Endometrial microvascular endothelial cells (primary cell): ENCODE measurements around the gene C16orf92. TPM values are rescaled to one million over a fixed set of nuclear protein-coding genes. Genes with fewer than 3 reads are reported as not detected.

Source experiments
- in situ Hi-C: cut with HindIII; loops from 2 replicates; pipeline ENCODE4 v1.10.0; 2017; ENCODE audit warnings: low sequenced_read_pairs, low pct_unique_long_range_greater_than_20kb; ENCODE audit errors: inconsistent ontology term
- total RNA-seq: library from RNA; depleted of rRNA; stranded (reverse); fragments of >200 nt; gene quantifications from one replicate; pipeline ENCODE4 v1.2.3, GENCODE V29; 2015; ENCODE audit errors: inconsistent ontology term

The C16orf92 gene
- total RNA-seq, 1 donor from 2014 or later = not detected

DNA sequence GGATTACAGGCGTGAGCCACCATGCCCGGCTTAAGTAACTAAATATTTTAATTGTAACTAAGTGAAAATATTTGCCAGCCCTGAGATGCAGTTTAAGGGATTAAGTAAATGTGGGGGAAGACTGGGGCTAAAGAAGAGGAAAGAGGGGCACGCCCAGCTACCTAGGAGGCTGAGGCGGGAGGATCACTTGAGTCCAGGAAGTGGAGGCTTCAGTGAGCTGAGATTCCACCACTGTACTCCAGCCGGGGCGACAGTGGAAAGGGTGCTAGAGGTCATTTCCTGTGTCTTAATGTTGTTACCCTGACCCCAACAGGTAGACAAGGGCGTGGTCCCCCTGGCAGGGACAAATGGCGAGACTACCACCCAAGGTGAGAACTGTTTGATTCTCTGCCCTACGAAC is 45.3 kb downstream of the C16orf92 start:
- in situ Hi-C loops = no loop called here

DNA sequence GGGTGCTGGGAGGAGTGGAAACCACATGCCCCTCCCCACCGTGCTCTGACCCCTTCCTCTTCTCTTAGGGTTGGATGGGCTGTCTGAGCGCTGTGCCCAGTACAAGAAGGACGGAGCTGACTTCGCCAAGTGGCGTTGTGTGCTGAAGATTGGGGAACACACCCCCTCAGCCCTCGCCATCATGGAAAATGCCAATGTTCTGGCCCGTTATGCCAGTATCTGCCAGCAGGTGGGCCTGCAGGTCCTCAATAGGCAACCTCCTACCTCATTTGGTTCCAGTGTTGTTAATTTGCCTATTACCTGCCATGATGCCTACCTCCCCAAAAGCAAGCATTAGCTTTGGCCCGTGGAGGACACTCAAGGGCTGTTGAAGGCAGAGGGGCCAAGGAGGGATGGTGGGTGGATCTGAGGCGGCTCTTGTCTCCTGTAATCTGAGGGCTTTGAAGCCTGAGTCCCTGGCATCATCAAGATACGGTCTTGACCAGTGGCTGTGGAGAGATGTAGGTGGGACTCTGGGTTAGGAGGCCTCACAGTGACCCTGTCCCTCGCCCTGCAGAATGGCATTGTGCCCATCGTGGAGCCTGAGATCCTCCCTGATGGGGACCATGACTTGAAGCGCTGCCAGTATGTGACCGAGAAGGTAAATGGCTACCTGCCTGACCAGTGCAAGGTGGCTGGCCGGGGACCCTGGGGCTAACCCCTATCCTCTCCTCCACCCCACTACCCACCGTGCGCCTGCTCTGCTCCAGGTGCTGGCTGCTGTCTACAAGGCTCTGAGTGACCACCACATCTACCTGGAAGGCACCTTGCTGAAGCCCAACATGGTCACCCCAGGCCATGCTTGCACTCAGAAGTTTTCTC is 46.0 kb downstream of the C16orf92 start:
- in situ Hi-C loops = no loop called here

DNA sequence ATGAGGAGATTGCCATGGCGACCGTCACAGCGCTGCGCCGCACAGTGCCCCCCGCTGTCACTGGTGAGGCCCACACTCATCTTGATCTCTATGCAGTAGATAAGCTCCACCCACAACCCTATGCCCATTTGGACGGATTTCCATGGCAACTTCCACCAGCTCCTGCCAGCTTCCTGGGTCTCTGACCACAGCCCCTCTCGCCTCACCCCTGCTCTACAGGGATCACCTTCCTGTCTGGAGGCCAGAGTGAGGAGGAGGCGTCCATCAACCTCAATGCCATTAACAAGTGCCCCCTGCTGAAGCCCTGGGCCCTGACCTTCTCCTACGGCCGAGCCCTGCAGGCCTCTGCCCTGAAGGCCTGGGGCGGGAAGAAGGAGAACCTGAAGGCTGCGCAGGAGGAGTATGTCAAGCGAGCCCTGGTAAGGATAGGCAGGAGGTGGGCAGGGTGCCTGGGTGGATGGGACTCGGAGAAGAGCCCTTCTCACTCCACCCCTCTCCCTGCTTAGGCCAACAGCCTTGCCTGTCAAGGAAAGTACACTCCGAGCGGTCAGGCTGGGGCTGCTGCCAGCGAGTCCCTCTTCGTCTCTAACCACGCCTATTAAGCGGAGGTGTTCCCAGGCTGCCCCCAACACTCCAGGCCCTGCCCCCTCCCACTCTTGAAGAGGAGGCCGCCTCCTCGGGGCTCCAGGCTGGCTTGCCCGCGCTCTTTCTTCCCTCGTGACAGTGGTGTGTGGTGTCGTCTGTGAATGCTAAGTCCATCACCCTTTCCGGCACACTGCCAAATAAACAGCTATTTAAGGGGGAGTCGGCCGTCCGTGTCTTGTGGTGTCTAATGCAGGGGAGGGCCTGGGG is 46.8 kb downstream of the C16orf92 start:
- in situ Hi-C loops = no loop called here

DNA sequence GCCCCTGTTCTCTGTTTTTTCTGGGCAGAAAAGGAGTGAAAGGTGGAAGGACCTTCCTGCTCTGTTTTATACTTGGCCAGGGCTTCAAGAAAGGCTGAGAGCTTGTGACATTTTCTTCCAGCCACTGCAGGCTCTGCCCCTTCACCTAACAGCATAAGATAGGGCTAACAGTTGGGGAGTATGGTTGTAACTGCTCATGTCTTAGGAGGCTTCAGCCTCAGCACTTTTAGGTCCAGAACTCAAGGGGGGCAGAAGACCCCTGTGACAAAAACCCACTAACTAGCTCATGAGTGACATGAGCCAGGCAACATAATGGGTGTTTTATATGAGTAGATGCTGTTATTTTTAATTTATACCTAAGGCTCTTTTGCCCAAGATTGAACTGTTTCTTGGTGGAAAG is 47.5 kb downstream of the C16orf92 start:
- in situ Hi-C loops = no loop called here

Other genes starting within 250 kb of the C16orf92 start
- not detected for gene ZG16, start 244.9 kb upstream of the C16orf92 start, total RNA-seq
- 98.0 TPM for gene KIF22, start 232.4 kb upstream of the C16orf92 start, total RNA-seq
- 179 TPM for gene MAZ, start 216.7 kb upstream of the C16orf92 start, total RNA-seq
- gene PRRT2, start 211.0 kb upstream of the C16orf92 start, total RNA-seq = not detected
- gene PAGR1, start 207.0 kb upstream of the C16orf92 start, total RNA-seq = 36.8 TPM
- 416 TPM for gene MVP, start 202.7 kb upstream of the C16orf92 start, total RNA-seq
- gene CDIPT, start 160.0 kb upstream of the C16orf92 start, total RNA-seq = 105 TPM
- gene SEZ6L2, start 123.6 kb upstream of the C16orf92 start, total RNA-seq = 0.37 TPM
- not detected for gene ASPHD1, start 122.7 kb upstream of the C16orf92 start, total RNA-seq
- 4.2 TPM for gene KCTD13, start 97.0 kb upstream of the C16orf92 start, total RNA-seq
- 150 TPM for gene TMEM219, start 61.1 kb upstream of the C16orf92 start, total RNA-seq
- gene TAOK2, start 49.3 kb upstream of the C16orf92 start, total RNA-seq = 87.5 TPM
- 9.7 TPM for gene HIRIP3, start 27.6 kb upstream of the C16orf92 start, total RNA-seq
- gene INO80E, start 27.0 kb upstream of the C16orf92 start, total RNA-seq = 104 TPM
- gene DOC2A, start 12.2 kb upstream of the C16orf92 start, total RNA-seq = not detected
- gene TLCD3B, start 8.1 kb downstream of the C16orf92 start, total RNA-seq = 0.84 TPM
- gene ALDOA, start 42.6 kb downstream of the C16orf92 start, total RNA-seq = 1,335 TPM
- gene PPP4C, start 52.8 kb downstream of the C16orf92 start, total RNA-seq = 135 TPM
- not detected for gene TBX6, start 68.7 kb downstream of the C16orf92 start, total RNA-seq
- gene YPEL3, start 73.0 kb downstream of the C16orf92 start, total RNA-seq = 10.9 TPM
- gene GDPD3, start 90.3 kb downstream of the C16orf92 start, total RNA-seq = 1.3 TPM
- gene MAPK3, start 100.0 kb downstream of the C16orf92 start, total RNA-seq = 78.1 TPM
- 2.5 TPM for gene CORO1A, start 160.4 kb downstream of the C16orf92 start, total RNA-seq
- gene BOLA2B, start 170.5 kb downstream of the C16orf92 start, total RNA-seq = 1,039 TPM
- gene SLX1A, start 170.7 kb downstream of the C16orf92 start, total RNA-seq = 57.4 TPM
- gene SULT1A3, start 176.1 kb downstream of the C16orf92 start, total RNA-seq = 25.2 TPM
- not detected for gene NPIPB13, start 225.3 kb downstream of the C16orf92 start, total RNA-seq